ENCODE measurements around the gene HBM. TPM values are rescaled to one million over a fixed set of nuclear protein-coding genes. Genes with fewer than 3 reads are reported as not detected.

Gene HBM, protein sequence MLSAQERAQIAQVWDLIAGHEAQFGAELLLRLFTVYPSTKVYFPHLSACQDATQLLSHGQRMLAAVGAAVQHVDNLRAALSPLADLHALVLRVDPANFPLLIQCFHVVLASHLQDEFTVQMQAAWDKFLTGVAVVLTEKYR
- total RNA-seq (ENCODE audit: low replicate concordance) = not detected in 2 replicates

DNA sequence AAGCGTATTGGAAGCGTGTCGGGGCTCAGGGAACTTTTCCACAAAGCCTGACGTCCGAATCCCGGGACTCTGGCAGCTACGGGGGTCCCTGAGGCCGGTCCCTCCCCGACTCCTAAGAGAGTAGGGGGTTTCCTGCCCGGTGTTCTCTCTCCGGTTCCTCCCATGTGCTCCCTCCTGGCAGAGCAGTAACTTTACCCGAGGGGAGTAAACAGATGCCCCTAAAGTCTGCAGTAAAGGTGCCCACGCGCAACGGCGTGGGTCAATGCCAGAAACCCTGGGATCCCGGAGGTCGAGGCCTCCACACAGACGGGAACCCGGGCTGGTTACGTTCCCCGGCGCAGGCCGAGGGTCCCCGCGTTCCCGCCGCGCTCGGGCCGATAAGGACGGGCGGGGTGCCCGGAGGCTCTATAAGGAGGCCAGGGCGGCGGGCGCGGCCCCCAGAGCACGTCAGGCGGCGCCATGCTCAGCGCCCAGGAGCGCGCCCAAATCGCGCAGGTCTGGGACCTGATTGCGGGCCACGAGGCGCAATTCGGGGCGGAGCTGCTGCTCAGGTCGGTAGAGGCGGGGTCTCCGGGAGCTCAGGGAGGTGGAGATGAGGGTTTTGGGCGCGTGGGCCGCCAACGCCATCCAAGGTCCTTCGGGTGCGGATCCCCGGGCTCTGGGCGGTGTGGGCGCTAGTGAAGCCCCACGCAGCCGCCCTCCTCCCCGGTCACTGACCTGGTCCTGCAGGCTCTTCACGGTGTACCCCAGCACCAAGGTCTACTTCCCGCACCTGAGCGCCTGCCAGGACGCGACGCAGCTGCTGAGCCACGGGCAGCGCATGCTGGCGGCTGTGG lies at the start of gene HBM:
HBM (plus strand) TSS at position 440 of the 836 bp plus-strand sequence; CDS start at position 460, 20 bp downstream.
- TF ChIP-seq, protein P1, sequence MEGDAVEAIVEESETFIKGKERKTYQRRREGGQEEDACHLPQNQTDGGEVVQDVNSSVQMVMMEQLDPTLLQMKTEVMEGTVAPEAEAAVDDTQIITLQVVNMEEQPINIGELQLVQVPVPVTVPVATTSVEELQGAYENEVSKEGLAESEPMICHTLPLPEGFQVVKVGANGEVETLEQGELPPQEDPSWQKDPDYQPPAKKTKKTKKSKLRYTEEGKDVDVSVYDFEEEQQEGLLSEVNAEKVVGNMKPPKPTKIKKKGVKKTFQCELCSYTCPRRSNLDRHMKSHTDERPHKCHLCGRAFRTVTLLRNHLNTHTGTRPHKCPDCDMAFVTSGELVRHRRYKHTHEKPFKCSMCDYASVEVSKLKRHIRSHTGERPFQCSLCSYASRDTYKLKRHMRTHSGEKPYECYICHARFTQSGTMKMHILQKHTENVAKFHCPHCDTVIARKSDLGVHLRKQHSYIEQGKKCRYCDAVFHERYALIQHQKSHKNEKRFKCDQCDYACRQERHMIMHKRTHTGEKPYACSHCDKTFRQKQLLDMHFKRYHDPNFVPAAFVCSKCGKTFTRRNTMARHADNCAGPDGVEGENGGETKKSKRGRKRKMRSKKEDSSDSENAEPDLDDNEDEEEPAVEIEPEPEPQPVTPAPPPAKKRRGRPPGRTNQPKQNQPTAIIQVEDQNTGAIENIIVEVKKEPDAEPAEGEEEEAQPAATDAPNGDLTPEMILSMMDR (IDR thresholded peaks at IDR 0.05; ENCODE audit: insufficient read depth, low read length) = no peak
- no peak for DNase-seq (ENCODE audit: low read depth)
- no peak within 1 kb of the TSS for H3K4me3 ChIP-seq (ENCODE audit: low read depth, low read length)

DNA sequence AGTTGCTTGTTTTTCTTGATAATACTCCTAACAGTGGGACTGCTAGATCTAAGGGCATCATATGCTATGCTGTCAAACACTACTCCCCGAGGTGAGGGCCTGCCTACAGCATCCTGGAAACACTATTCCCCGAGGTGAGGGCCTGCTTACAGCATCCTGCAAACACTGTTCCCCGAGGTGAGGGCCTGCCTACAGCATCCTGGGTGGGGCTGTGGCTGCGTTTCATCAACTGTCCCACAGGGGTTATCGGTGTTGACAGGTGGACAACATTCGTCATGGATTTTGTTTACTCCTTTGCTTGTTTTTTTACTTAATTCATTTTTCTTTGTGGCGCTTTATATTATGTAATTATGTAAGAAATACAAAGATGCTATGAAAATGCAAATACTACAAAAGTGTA lies 49.8 kb upstream of the HBM start:
- H3K4me3 ChIP-seq (ENCODE audit: low read depth, low read length) = no peak overlapping the region
- TF ChIP-seq, protein P1 (IDR thresholded peaks at IDR 0.05; ENCODE audit: insufficient read depth, low read length) = no peak
- no peak for DNase-seq (ENCODE audit: low read depth)

DNA sequence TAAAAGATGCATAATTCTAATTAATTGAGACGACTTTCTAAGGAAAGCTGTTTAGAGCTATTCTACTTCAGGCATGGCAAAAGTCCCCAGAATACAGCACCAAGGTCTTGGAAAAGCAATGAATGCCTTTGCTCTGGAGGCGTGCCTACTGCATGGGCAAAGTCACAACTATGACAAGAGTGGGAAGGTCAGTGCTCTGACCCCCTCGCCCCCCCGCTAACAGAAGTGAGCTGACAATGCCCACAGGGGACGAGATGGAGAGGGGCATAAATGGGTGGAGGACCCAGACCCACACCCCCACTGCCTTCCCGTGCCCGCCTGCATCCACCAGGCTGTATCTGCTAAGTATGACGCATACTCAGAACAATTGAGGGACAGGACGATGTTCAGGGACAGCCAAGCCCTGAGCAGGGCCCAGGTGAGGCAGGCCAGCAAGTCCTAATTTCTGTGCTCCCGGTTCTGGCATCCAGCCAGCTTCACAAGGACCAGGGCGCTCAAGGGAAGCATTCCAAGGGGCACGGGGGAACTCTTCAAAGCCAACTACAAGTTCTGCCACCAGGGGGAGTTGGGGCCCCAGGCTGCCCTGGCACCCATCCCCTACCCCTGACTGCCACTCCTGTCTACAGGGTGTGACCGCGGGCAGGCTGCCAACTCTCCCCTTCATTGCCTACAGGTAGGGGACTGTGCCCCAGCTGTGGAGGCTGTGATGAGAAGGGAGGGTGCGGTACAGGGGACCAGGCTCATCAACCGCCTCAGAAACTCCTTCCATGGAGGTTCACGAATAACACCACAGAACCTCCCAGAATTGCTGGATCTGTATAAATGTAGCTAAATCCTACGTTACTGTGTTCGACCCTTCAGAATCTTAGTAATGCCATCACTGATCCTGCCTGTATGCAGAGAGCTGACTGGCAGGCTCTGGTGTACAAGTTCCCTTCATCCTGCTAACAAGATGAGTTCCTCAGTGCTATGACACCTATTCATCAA lies 48.1 kb upstream of the HBM start:
- DNase-seq (ENCODE audit: low read depth) = peak; percentile 31
- TF ChIP-seq, protein P1 (IDR thresholded peaks at IDR 0.05; ENCODE audit: insufficient read depth, low read length) = peak; percentile 67
- H3K4me3 ChIP-seq (ENCODE audit: low read depth, low read length) = no peak overlapping the region

DNA sequence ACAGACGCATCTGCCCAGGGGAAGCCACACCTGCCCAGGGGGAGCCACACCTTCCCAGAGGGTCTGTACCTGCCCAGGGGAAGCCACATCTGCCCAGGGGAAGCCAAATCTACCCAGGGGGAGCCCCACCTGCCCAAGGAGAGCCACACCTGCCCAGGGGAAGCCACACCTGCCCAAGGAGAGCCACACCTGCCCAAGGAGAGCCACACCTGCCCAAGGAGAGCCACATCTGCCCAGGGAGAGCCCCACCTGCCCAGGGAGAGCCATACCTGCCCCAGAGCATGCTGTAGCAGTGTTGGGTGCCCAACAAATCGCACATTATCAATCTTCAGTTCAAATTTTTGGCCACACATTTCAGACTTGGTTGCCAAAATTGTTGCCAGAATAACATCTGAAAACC lies 46.9 kb upstream of the HBM start:
- DNase-seq (ENCODE audit: low read depth) = no peak
- no peak overlapping the region for H3K4me3 ChIP-seq (ENCODE audit: low read depth, low read length)
- TF ChIP-seq, protein P1 (IDR thresholded peaks at IDR 0.05; ENCODE audit: insufficient read depth, low read length) = no peak

DNA sequence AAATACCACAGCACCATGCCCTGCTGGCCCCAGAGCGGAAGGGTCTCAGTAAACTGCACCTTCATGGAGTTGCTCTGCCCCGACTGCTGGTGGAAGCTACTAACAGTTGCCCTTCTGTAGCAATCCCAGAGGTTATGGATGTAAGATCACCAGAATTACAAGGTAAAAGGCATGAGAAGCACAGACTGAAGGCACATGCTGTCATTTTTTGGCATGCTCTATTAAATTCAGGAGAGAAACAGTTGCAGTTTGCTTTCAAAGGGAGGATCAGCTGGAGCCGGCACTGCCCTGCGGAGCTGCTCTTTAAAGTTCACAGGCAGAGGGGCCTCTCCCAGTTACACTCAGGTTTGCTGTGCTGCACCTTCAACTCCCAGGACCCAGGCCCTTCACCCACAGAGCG lies 46.5 kb upstream of the HBM start:
- TF ChIP-seq, protein P1 (IDR thresholded peaks at IDR 0.05; ENCODE audit: insufficient read depth, low read length) = no peak
- H3K4me3 ChIP-seq (ENCODE audit: low read depth, low read length) = no peak overlapping the region
- DNase-seq (ENCODE audit: low read depth) = no peak

DNA sequence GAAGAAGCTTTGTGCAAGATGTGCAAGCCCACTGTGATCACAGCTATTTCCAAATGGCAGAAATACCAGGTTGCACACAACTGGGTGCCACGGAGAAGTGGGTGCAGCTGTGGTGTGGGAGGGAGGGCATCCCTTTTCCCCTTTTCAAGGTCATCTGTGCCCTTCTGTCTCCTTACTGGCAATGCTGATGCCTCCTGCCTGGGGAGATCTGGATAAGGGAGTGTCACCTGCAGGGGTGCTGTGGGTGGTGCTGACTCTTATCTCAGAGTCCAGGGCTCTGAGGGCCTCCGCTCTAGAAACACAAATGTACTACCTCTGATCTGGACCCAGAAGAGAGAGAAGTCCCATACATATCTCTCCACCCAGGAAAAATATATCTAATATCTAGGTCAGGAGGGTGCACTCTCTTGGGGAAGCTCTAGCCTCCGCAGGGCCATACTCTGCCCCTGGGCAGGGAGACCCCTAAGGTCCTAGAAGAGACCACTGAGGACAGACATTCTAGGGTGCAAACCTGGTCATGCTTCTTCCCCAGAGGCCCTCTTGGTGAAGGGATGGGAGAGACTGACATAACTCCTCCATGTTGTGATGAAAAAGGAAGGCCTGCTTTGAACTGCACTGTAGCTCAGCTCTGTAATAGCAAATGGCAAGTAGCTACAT lies 45.8 kb upstream of the HBM start:
- TF ChIP-seq, protein P1 (IDR thresholded peaks at IDR 0.05; ENCODE audit: insufficient read depth, low read length) = no peak
- no peak for DNase-seq (ENCODE audit: low read depth)
- H3K4me3 ChIP-seq (ENCODE audit: low read depth, low read length) = no peak overlapping the region

All from fibroblast of the aortic adventitia (primary cell).